ENCODE data around the gene CCT8.

The CCT8 gene

GRCh38 chr21:29073222-29074006 is at the start of gene CCT8:
CCT8 (minus strand) TSS chr21:29073648; CDS start chr21:29073590, 58 bp downstream.
- FAIRE-seq: peak; percentile 97

GRCh38 chr21:29121759-29122158 is 48.3 kb upstream of the CCT8 start:
- FAIRE-seq: no peak

GRCh38 chr21:29117372-29117955 is 44.0 kb upstream of the CCT8 start:
- no peak for FAIRE-seq

GRCh38 chr21:29115899-29116298 is 42.5 kb upstream of the CCT8 start:
- no peak for FAIRE-seq

- no peak for FAIRE-seq
Measured at GRCh38 chr21:29114765-29115500, 41.5 kb upstream of the CCT8 start.

GRCh38 chr21:29105218-29105617 is 31.8 kb upstream of the CCT8 start:
- FAIRE-seq: no peak

GRCh38 chr21:29104239-29104708 is 30.8 kb upstream of the CCT8 start:
- FAIRE-seq: no peak

GRCh38 chr21:29102791-29103257 is 29.4 kb upstream of the CCT8 start:
- no peak for FAIRE-seq

- no peak for FAIRE-seq
Measured at GRCh38 chr21:29098156-29098555, 24.7 kb upstream of the CCT8 start.

GRCh38 chr21:29096218-29097015 is 23.0 kb upstream of the CCT8 start:
- FAIRE-seq: no peak

- FAIRE-seq: no peak
Measured at GRCh38 chr21:29092102-29092959, 18.9 kb upstream of the CCT8 start.

- FAIRE-seq: no peak
Measured at GRCh38 chr21:29091033-29091432, 17.6 kb upstream of the CCT8 start.

- FAIRE-seq: peak; percentile 62
Measured at GRCh38 chr21:29085106-29085752, 11.8 kb upstream of the CCT8 start.

- FAIRE-seq: no peak
Measured at GRCh38 chr21:29084372-29084771, 10.9 kb upstream of the CCT8 start.

- no peak for FAIRE-seq
Measured at GRCh38 chr21:29083306-29083705, 9.9 kb upstream of the CCT8 start.

GRCh38 chr21:29082046-29082815 is 8.8 kb upstream of the CCT8 start:
- peak; percentile 37 for FAIRE-seq

- no peak for FAIRE-seq
Measured at GRCh38 chr21:29080454-29080941, 7.0 kb upstream of the CCT8 start.

GRCh38 chr21:29078869-29079767 is 5.7 kb upstream of the CCT8 start:
- no peak for FAIRE-seq

GRCh38 chr21:29077651-29078090 is 4.2 kb upstream of the CCT8 start:
- no peak for FAIRE-seq
